ENCODE data around the gene LRRFIP1. TPM values are rescaled to one million over a fixed set of nuclear protein-coding genes. Genes with fewer than 3 reads are reported as not detected.

Gene LRRFIP1
- polyA plus RNA-seq, 1 of the 3 experiments (the other 2 are of a cell fraction): 47.3 TPM

DNA sequence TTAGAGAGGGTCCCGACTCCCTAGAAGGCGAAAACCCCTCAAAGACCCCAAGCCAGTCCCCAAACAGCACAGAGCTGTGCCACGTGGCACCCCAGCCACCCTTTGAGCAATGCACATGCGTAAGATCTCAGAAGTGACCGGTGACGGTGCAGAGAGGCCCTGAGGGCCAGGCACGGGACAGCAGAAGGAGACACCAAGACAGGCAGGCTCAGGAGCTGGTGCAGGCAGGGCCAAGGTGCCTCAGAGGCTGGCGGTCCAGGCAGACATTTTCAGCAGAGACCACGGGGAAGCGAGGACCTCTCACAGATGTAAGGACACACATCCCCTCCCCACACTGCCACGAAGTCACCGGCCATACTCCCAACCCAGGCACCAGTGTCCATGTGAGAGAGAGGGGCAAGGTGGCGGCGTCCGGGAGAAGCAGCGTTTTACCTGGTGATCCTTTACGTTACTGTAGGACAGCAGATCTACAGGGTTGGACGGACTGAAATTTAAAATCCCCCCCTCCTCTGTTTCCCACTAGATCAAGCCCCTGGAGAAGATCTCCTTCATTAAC, 34.9 kb upstream of the LRRFIP1 start:
- Histone ChIP-seq H3K79me2 (ENCODE audit: insufficient read depth) (no peaks in the 10 kb centered on the region), H2AFZ (ENCODE audit: low read depth) (no peak overlapping the region), H4K20me1 (ENCODE audit: insufficient read depth) (no peaks in the 10 kb centered on the region), H3K9me2 (no peaks in the 10 kb centered on the region), H3F3A (replicated peaks; ENCODE audit: insufficient read depth) (peaks cover 3% of the 10 kb centered on the region), H3K36me3 (replicated peaks in 1 of 2; ENCODE audit: control insufficient read depth in 1 of 2, insufficient read depth in 2 of 2, low read length in 1 of 2) (no peaks in the 10 kb centered on the region), H3K27ac (ENCODE audit: low read depth in 2 of 2, low read length in 1 of 2) (no peak overlapping the region), H3K4me2 (no peak overlapping the region), H3K4me3 (ENCODE audit: low read depth in 2 of 2, low read length in 1 of 2) (no peak overlapping the region), H3K9ac (no peak overlapping the region), H3K4me1 (ENCODE audit: control insufficient read depth in 1 of 2, insufficient read depth in 2 of 2, low read depth in 1 of 2, low read length in 1 of 2) (peaks cover 0 to 8% of the 10 kb centered on the region in 2 experiments; a peak in 1 of 4 replicates), H3K27me3 (ENCODE audit: insufficient read depth) (no peaks in the 10 kb centered on the region), H3K9me3 (no peaks in the 10 kb centered on the region)
- POLR2A ChIA-PET: no interaction called here
- WGBS (ENCODE audit: low lambda C conversion rate): 91% methylated on average over 10 of the region's 18 CpGs
- no peak for DNase-seq
- CTCF ChIA-PET: interaction anchor here (0.6 to 3.0 kb wide), 6 partner anchors 9 to 88 kb away, joined by 3 to 14 read pairs (median 4); no protein-coding TSS in a partner anchor
- TF ChIP-seq, protein P1, sequence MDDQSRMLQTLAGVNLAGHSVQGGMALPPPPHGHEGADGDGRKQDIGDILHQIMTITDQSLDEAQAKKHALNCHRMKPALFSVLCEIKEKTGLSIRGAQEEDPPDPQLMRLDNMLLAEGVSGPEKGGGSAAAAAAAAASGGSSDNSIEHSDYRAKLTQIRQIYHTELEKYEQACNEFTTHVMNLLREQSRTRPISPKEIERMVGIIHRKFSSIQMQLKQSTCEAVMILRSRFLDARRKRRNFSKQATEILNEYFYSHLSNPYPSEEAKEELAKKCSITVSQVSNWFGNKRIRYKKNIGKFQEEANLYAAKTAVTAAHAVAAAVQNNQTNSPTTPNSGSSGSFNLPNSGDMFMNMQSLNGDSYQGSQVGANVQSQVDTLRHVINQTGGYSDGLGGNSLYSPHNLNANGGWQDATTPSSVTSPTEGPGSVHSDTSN (IDR thresholded peaks at IDR 0.05): no peak
- TF ChIP-seq POLR2AphosphoS5 (IDR thresholded peaks at IDR 0.05; ENCODE audit: low read depth, low read length) (no peak), RCOR1 (IDR thresholded peaks at IDR 0.05; ENCODE audit: low read length) (no peak), TAF1 (IDR thresholded peaks at IDR 0.05; ENCODE audit: borderline replicate concordance, low read depth, low read length) (no peak), RXRA (IDR thresholded peaks at IDR 0.05; ENCODE audit: borderline replicate concordance, low read depth) (no peak), FOSL2 (IDR thresholded peaks at IDR 0.05; ENCODE audit: borderline replicate concordance, low read depth) (no peak), USF2 (IDR thresholded peaks at IDR 0.05; ENCODE audit: borderline replicate concordance, low read depth, low read length) (no peak), MXI1 (IDR thresholded peaks at IDR 0.05; ENCODE audit: low read depth, low read length) (no peak), CTCF (IDR thresholded peaks at IDR 0.05) (no peak), SIN3A (IDR thresholded peaks at IDR 0.05; ENCODE audit: borderline replicate concordance, low read depth, low read length) (no peak), RAD21 (IDR thresholded peaks at IDR 0.05; ENCODE audit: low read length) (no peak), YY1 (IDR thresholded peaks at IDR 0.05; ENCODE audit: low read depth) (no peak), EP300 (IDR thresholded peaks at IDR 0.05; ENCODE audit: borderline replicate concordance in 1 of 2, low read depth in 1 of 2, low read length in 1 of 2) (no peak)
- TF ChIP-seq, protein P2, sequence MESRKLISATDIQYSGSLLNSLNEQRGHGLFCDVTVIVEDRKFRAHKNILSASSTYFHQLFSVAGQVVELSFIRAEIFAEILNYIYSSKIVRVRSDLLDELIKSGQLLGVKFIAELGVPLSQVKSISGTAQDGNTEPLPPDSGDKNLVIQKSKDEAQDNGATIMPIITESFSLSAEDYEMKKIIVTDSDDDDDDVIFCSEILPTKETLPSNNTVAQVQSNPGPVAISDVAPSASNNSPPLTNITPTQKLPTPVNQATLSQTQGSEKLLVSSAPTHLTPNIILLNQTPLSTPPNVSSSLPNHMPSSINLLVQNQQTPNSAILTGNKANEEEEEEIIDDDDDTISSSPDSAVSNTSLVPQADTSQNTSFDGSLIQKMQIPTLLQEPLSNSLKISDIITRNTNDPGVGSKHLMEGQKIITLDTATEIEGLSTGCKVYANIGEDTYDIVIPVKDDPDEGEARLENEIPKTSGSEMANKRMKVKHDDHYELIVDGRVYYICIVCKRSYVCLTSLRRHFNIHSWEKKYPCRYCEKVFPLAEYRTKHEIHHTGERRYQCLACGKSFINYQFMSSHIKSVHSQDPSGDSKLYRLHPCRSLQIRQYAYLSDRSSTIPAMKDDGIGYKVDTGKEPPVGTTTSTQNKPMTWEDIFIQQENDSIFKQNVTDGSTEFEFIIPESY (IDR thresholded peaks at IDR 0.05; ENCODE audit: borderline replicate concordance, low read depth): no peak
- TF ChIP-seq, protein P3, sequence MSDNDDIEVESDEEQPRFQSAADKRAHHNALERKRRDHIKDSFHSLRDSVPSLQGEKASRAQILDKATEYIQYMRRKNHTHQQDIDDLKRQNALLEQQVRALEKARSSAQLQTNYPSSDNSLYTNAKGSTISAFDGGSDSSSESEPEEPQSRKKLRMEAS (IDR thresholded peaks at IDR 0.05; ENCODE audit: low read depth): no peak
- TF ChIP-seq, protein P4, sequence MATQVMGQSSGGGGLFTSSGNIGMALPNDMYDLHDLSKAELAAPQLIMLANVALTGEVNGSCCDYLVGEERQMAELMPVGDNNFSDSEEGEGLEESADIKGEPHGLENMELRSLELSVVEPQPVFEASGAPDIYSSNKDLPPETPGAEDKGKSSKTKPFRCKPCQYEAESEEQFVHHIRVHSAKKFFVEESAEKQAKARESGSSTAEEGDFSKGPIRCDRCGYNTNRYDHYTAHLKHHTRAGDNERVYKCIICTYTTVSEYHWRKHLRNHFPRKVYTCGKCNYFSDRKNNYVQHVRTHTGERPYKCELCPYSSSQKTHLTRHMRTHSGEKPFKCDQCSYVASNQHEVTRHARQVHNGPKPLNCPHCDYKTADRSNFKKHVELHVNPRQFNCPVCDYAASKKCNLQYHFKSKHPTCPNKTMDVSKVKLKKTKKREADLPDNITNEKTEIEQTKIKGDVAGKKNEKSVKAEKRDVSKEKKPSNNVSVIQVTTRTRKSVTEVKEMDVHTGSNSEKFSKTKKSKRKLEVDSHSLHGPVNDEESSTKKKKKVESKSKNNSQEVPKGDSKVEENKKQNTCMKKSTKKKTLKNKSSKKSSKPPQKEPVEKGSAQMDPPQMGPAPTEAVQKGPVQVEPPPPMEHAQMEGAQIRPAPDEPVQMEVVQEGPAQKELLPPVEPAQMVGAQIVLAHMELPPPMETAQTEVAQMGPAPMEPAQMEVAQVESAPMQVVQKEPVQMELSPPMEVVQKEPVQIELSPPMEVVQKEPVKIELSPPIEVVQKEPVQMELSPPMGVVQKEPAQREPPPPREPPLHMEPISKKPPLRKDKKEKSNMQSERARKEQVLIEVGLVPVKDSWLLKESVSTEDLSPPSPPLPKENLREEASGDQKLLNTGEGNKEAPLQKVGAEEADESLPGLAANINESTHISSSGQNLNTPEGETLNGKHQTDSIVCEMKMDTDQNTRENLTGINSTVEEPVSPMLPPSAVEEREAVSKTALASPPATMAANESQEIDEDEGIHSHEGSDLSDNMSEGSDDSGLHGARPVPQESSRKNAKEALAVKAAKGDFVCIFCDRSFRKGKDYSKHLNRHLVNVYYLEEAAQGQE (IDR thresholded peaks at IDR 0.05; ENCODE audit: low read depth, low read length): no peak

Data from SK-N-SH (cell line).